H1 (cell line): ENCODE results near the gene ANP32B. TPM values are rescaled to one million over a fixed set of nuclear protein-coding genes. Genes with fewer than 3 reads are reported as not detected.

Experiments
- CTCF ChIA-PET: fragments of 300-600 bp; sonication (Branson Sonifier 250); formaldehyde crosslinking; loops from one replicate; lab custom pipeline; 2021; ENCODE audit not compliant: partially characterized antibody; lab: Charles Lee
- POLR2A ChIA-PET: fragments of 300-600 bp; sonication (Branson Sonifier 250); formaldehyde crosslinking; loops from one replicate; lab custom pipeline; 2021; ENCODE audit warnings: inconsistent platforms; ENCODE audit not compliant: partially characterized antibody; lab: Charles Lee
- DNase-seq, 2 experiments: peaks; one replicate each; pipeline versions ENCODE4 v3.0.0 to v3.0.0-alpha.2; 2010 to 2022; ENCODE audit warnings: low spot score in 2 of 2, low read depth in 1 of 2, mixed read lengths in 1 of 2
- FAIRE-seq: peaks from 2 replicates; lab custom pipeline; 2011; peaks lifted over from hg19 to GRCh38; lab: Jason Lieb, UNC
- H2AFZ ChIP-seq: 2 replicates; pipeline ENCODE4 v1.8.1; 2012; ENCODE audit warnings: low read length, inconsistent platforms
- H2AK5ac ChIP-seq: 2 replicates; pipeline ENCODE4 v1.6.1; 2013; ENCODE audit warnings: low read depth, low read length
- H2BK120ac ChIP-seq: replicated peaks from 2 replicates; pipeline ENCODE3; 2013; ENCODE audit warnings: low read depth, low read length, inconsistent platforms
- H2BK12ac ChIP-seq: 2 replicates; pipeline ENCODE4 v1.6.1; 2013; ENCODE audit warnings: low read depth, low read length
- H2BK15ac ChIP-seq: 2 replicates; pipeline ENCODE4 v1.6.1; 2013; ENCODE audit warnings: low read length
- H2BK20ac ChIP-seq: 2 replicates; pipeline ENCODE4 v1.6.1; 2013; ENCODE audit warnings: low read length
- H2BK5ac ChIP-seq: 2 replicates; pipeline ENCODE4 v1.6.1; 2013; ENCODE audit warnings: low read depth, low read length
- H3K14ac ChIP-seq: 2 replicates; pipeline ENCODE4 v1.6.1; 2013; ENCODE audit warnings: inconsistent platforms; ENCODE audit not compliant: insufficient read length
- H3K18ac ChIP-seq: 2 replicates; pipeline ENCODE4 v1.6.1; 2013; ENCODE audit warnings: low read length; ENCODE audit errors: extremely low read depth
- H3K23ac ChIP-seq: 2 replicates; pipeline ENCODE4 v1.6.1; 2013; ENCODE audit warnings: inconsistent platforms; ENCODE audit not compliant: insufficient read length
- H3K23me2 ChIP-seq: 2 replicates; pipeline ENCODE4 v1.6.1; 2013; ENCODE audit warnings: low read depth, low read length
- H3K27ac ChIP-seq: 2 replicates; pipeline ENCODE4 v1.6.1; 2011; ENCODE audit warnings: low read depth, low read length, inconsistent platforms
- H3K27me3 ChIP-seq, 4 experiments: replicated peaks in 1 of 4; 1 replicate in 1 of 4; 2 replicates in 3 of 4; pipeline versions ENCODE4 v1.6.1 to v1.8.1; 2011 to 2013; ENCODE audit warnings: low read length in 3 of 4, mild to moderate bottlenecking in 3 of 4, inconsistent platforms in 2 of 4, mixed read lengths in 2 of 4, moderate library complexity in 1 of 4; ENCODE audit not compliant: control insufficient read depth in 3 of 4, insufficient read depth in 3 of 4; ENCODE audit errors: extremely low read depth in 1 of 4
- H3K36me3 ChIP-seq, 4 experiments: 2 replicates each; pipeline versions ENCODE4 v1.6.1 to v1.8.1; 2011 to 2013; ENCODE audit warnings: mild to moderate bottlenecking in 4 of 4, low read length in 3 of 4, moderate library complexity in 2 of 4, control low read depth in 1 of 4, inconsistent platforms in 1 of 4; ENCODE audit not compliant: insufficient read depth in 4 of 4, control insufficient read depth in 2 of 4
- H3K4ac ChIP-seq: replicated peaks from 2 replicates; pipeline ENCODE3; 2013; ENCODE audit warnings: low read length, low read depth, mixed read lengths, inconsistent platforms; ENCODE audit not compliant: insufficient read length
- H3K4me1 ChIP-seq, 4 experiments: replicated peaks in 1 of 4; 1 replicate in 1 of 4; 2 replicates in 3 of 4; pipeline versions ENCODE4 v1.6.1 to v1.8.1; 2011 to 2013; ENCODE audit warnings: low read length in 3 of 4, inconsistent platforms in 2 of 4, mixed read lengths in 1 of 4; ENCODE audit not compliant: insufficient read depth in 4 of 4, control insufficient read depth in 3 of 4
- H3K4me2 ChIP-seq, 2 experiments: 2 replicates each; pipeline versions ENCODE4 v1.6.1 to v1.8.1; 2011 to 2013; ENCODE audit warnings: low read depth in 2 of 2, low read length in 2 of 2, control low read depth in 1 of 2, inconsistent platforms in 1 of 2, mild to moderate bottlenecking in 1 of 2; ENCODE audit not compliant: insufficient read depth in 1 of 2
- H3K4me3 ChIP-seq, 4 experiments: fragments of 200-600, 300-600 bp in 1 of 4; sonication (generic), shearing (Covaris generic), sonication (Bioruptor Twin) in 1 of 4; 2 replicates each; pipeline versions ENCODE4 v1.5.1 to v1.8.1; 2011 to 2016; ENCODE audit warnings: low read length in 4 of 4, low read depth in 3 of 4, control low read depth in 2 of 4, inconsistent platforms in 2 of 4, mild to moderate bottlenecking in 2 of 4, mixed read lengths in 1 of 4, moderate library complexity in 1 of 4; ENCODE audit not compliant: insufficient read depth in 2 of 4; ENCODE audit errors: extremely low read depth in 1 of 4
- H3K56ac ChIP-seq: replicated peaks from 2 replicates; pipeline ENCODE3; 2013; ENCODE audit warnings: low read depth, mild to moderate bottlenecking, mixed read lengths, low read length, inconsistent platforms; ENCODE audit not compliant: insufficient read length
- H3K79me1 ChIP-seq: 2 replicates; pipeline ENCODE4 v1.6.1; 2013; ENCODE audit warnings: low read depth, low read length, control low read depth
- H3K79me2 ChIP-seq, 2 experiments: 2 replicates each; pipeline versions ENCODE4 v1.6.1 to v1.8.1; 2012 to 2013; ENCODE audit warnings: low read length in 2 of 2, mild to moderate bottlenecking in 2 of 2, inconsistent platforms in 1 of 2; ENCODE audit not compliant: insufficient read depth in 2 of 2, control insufficient read depth in 1 of 2
- H3K9ac ChIP-seq, 4 experiments: replicated peaks in 1 of 4; 1 replicate in 1 of 4; 2 replicates in 3 of 4; pipeline versions ENCODE4 v1.6.1 to v1.8.1; 2011 to 2013; ENCODE audit warnings: low read depth in 3 of 4, low read length in 3 of 4, control low read depth in 2 of 4, mild to moderate bottlenecking in 2 of 4, moderate library complexity in 2 of 4, inconsistent platforms in 1 of 4; ENCODE audit errors: extremely low read depth in 1 of 4
- H3K9me3 ChIP-seq, 2 experiments: 2 replicates each; pipeline versions ENCODE4 v1.6.1 to v1.8.1; 2012 to 2013; ENCODE audit warnings: mild to moderate bottlenecking in 2 of 2, moderate library complexity in 2 of 2, control low read depth in 1 of 2, inconsistent platforms in 1 of 2, low read depth in 1 of 2, low read length in 1 of 2, mixed read lengths in 1 of 2; ENCODE audit not compliant: insufficient read depth in 2 of 2
- H4K20me1 ChIP-seq, 2 experiments: replicated peaks in 1 of 2; 2 replicates each; pipeline versions ENCODE3 to v1.8.1; 2011 to 2013; ENCODE audit warnings: inconsistent platforms in 2 of 2, low read length in 2 of 2, mild to moderate bottlenecking in 1 of 2; ENCODE audit not compliant: insufficient read depth in 2 of 2, control insufficient read depth in 1 of 2
- H4K5ac ChIP-seq: 2 replicates; pipeline ENCODE4 v1.6.1; 2013; ENCODE audit warnings: low read length, low read depth, mixed read lengths, inconsistent platforms; ENCODE audit not compliant: insufficient read length
- H4K8ac ChIP-seq: 2 replicates; pipeline ENCODE4 v1.8.0; 2013; ENCODE audit warnings: mild to moderate bottlenecking, moderate library complexity, low read length, inconsistent platforms; ENCODE audit not compliant: insufficient read depth; ENCODE audit errors: extremely low read depth
- H4K91ac ChIP-seq: replicated peaks from 2 replicates; pipeline ENCODE3; 2013; ENCODE audit warnings: low read length, mixed read lengths, inconsistent platforms; ENCODE audit not compliant: insufficient read length
- EZH2 ChIP-seq: fragments of 200-600 bp; sonication (generic); IDR thresholded peaks from 2 replicates; pipeline ENCODE4 v1.7.1; 2012; ENCODE audit warnings: low read depth, mild to moderate bottlenecking, moderate library complexity, low read length, inconsistent platforms; ENCODE audit not compliant: severe bottlenecking
- MAFK ChIP-seq: IDR thresholded peaks from 2 replicates; pipeline ENCODE4 v1.6.1; 2012; ENCODE audit warnings: low read depth, mild to moderate bottlenecking, improper control_type of control experiment, low read length
- NANOG ChIP-seq: IDR thresholded peaks from 2 replicates; pipeline ENCODE4 v1.6.1; 2011; ENCODE audit warnings: low read length, low read depth, mild to moderate bottlenecking, inconsistent platforms; ENCODE audit not compliant: insufficient read depth, poor library complexity, severe bottlenecking
- WGBS, 2 experiments: shearing (Covaris generic) in 1 of 2; methylation state at CpG; one replicate each; pipeline versions ENCODE4 v1.1.6 to v1.1.7; 2013 to 2015; ENCODE audit warnings: low lambda C conversion rate in 2 of 2, mixed read lengths in 2 of 2, inconsistent platforms in 1 of 2, low coverage in 1 of 2, missing lambda C conversion rate in 1 of 2; ENCODE audit not compliant: insufficient replicate concordance in 2 of 2, insufficient coverage in 1 of 2, insufficient read length in 1 of 2; ENCODE audit errors: extremely low coverage in 1 of 2, missing lambda C conversion rate in 1 of 2; 5-methylcytosine and 5-hydroxymethylcytosine counted together
- polyA plus RNA-seq, 7 experiments: library from polyadenylated mRNA; depleted of rRNA in 3 of 7; stranded (reverse) in 5 of 7; unstranded in 2 of 7; fragments of >200 nt in 5 of 7; fragments of 200-250 nt in 2 of 7; gene quantifications; 1 replicate in 5 of 7; 2 replicates in 1 of 7; 4 replicates in 1 of 7; pipeline versions ENCODE4 v1.2.1 to v1.2.3, GENCODE V29; 2011 to 2013; ENCODE audit warnings: missing spikeins in 2 of 7, mixed read lengths in 2 of 7
- total RNA-seq: library from RNA; stranded (reverse); fragmentation: NEBNext Ultra II Directional; extraction: Animal tissue kit (Norgen Biotek cat#: 25700); gene quantifications from 2 replicates; pipeline ENCODE4 v1.2.1, GENCODE V29; 2021

Gene ANP32B
- total and polyA plus RNA-seq, 2 of the 8 experiments (the other 6 are each of a cell fraction or from before 2014, with no cell fraction given): 7.6 to 88.1 TPM

DNA sequence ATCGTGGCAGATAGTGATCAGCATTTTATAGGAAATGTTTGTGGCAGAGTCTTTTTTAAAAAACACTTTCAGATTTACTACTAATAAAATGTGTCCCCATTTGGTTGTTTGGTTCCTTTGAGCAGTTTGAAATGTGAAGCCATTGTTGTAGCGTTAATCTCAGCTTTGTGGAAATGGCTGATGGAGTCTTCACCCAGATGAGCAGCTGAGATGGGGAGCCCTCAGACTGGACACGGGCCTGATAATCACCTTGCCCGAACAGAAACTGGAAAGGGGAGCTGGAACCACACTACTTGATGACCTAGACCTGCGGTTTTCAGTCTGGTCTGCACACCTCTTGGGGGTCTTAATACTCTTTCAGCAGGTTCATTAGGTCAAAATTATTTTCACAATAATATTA lies 20.6 kb upstream of the ANP32B start:
- Histone ChIP-seq H3K4ac (no peak overlapping the region), H3K14ac (no peak overlapping the region), H4K8ac (no peak overlapping the region), H2BK20ac (no peak overlapping the region), H3K27me3 (peaks cover 0 to 3% (median 0%) of the 10 kb centered on the region in 4 experiments; a peak in 3 of 7 replicates), H4K91ac (no peak overlapping the region), H3K4me1 (no peaks in the 10 kb centered on the region), H3K79me2 (no peaks in the 10 kb centered on the region), H2BK12ac (no peak overlapping the region), H3K9me3 (no peaks in the 10 kb centered on the region), H2BK15ac (no peak overlapping the region), H3K79me1 (no peaks in the 10 kb centered on the region), H3K23me2 (no peaks in the 10 kb centered on the region), H3K18ac (no peak overlapping the region), H3K4me3 (no peak overlapping the region), H3K4me2 (no peak overlapping the region), H2BK120ac (no peak overlapping the region), H4K5ac (no peak overlapping the region), H2AFZ (no peak overlapping the region), H3K27ac (no peak overlapping the region), H4K20me1 (no peaks in the 10 kb centered on the region), H2AK5ac (no peak overlapping the region), H3K23ac (no peak overlapping the region), H3K56ac (no peak overlapping the region), H2BK5ac (no peak overlapping the region), H3K36me3 (no peaks in the 10 kb centered on the region), H3K9ac (no peak overlapping the region)
- FAIRE-seq (no peak), DNase-seq (no peak)
- WGBS, 2 experiments: 80% methylated on average over 5 of the region's 5 CpGs; no CpG with 5 or more reads in 1 of the 2 experiments
- ChIA-PET CTCF (interaction anchor here (1.2 to 2.0 kb wide), 2 partner anchors 9 to 11 kb away, joined by 4 to 7 read pairs; no protein-coding TSS in a partner anchor), POLR2A (interaction anchor here (0.8 kb wide), 1 partner anchor 9 kb away, joined by 3 read pairs; no protein-coding TSS in a partner anchor)
- no peak for TF ChIP-seq EZH2
- TF ChIP-seq MAFK: no peak
- TF ChIP-seq NANOG: no peak
